ENCODE data around the gene RUBCN.

RUBCN gene

DNA sequence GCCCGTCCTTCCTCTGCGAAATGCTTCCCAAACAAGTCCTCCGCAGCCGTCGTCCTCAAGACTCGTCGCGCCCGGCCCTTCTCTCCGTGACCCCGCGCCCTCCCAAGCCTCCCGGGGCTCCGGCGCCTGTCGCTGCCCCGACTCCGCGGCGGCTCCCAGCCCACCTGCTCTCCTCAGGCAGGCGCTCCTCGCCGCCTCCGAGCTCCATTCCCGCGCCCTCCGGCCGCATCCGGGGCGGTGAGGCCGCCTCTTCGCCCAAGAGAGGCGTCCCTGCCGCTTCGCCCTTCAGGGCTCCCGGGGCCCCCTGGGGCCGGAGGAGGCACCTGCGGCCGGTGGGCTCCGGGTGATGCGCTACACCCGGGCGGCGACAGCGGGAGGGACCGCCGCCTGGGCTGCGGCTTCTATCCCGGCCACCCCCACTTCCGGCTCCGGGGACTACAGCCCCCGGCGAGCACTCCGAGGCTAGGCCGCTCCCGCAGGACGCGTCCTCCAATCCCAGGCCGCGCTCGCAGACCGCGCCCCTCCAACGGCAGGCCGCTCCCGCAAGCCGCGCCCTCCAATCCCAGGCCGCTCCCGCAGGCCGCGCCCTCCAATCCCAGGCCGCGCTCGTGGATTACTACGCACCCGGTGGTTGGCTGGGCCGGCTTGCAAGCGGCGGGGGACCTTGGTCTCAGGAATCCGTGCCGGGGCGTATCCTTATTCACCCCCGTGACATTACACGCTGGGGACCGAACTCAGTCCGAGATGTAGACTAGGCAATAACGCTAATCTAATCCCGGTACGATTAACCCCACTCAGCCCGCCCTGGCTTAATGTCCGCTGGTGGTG, at the start of gene RUBCN:
RUBCN (minus strand) TSS at position 414 of the 828 bp plus-strand sequence; CDS start at position 229, 185 bp downstream.
- H3K27ac ChIP-seq, result peak within 1 kb of the TSS; percentile 83
- no peak for TF ChIP-seq ZFX (IDR thresholded peaks at IDR 0.05; ENCODE audit: borderline replicate concordance)
- TF ChIP-seq, protein P1, sequence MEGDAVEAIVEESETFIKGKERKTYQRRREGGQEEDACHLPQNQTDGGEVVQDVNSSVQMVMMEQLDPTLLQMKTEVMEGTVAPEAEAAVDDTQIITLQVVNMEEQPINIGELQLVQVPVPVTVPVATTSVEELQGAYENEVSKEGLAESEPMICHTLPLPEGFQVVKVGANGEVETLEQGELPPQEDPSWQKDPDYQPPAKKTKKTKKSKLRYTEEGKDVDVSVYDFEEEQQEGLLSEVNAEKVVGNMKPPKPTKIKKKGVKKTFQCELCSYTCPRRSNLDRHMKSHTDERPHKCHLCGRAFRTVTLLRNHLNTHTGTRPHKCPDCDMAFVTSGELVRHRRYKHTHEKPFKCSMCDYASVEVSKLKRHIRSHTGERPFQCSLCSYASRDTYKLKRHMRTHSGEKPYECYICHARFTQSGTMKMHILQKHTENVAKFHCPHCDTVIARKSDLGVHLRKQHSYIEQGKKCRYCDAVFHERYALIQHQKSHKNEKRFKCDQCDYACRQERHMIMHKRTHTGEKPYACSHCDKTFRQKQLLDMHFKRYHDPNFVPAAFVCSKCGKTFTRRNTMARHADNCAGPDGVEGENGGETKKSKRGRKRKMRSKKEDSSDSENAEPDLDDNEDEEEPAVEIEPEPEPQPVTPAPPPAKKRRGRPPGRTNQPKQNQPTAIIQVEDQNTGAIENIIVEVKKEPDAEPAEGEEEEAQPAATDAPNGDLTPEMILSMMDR (IDR thresholded peaks at IDR 0.05), result no peak

DNA sequence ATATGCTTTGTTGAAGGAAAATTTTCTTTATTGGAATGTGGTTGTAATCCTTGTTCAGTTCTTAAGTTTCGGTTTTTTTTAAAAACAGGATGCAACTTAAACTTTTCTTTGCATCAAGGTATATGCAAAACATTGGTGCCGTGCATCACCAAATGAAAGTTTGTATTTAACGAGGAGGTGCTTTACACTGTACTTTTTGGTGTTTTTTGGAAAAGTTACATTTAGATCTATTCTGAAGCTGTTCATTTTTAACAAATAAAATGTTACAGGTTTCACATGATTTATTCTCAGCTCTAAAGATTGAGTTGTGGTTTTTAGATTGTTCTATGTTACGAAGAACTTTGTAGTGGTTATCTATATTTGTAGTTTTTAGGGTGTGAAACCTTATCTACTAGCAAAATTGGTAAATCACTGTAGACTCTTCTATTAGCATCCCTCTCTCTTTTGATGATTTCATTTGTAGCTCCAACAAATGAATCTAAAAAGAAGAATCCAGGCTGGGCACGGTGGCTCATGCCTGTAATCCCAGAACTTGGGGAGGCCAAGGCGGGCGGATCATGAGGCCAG, 47.4 kb upstream of the RUBCN start:
- H3K27ac ChIP-seq, result no peak overlapping the region
- no peak for TF ChIP-seq ZFX (IDR thresholded peaks at IDR 0.05; ENCODE audit: borderline replicate concordance)
- TF ChIP-seq, protein P1 (IDR thresholded peaks at IDR 0.05), result no peak

DNA sequence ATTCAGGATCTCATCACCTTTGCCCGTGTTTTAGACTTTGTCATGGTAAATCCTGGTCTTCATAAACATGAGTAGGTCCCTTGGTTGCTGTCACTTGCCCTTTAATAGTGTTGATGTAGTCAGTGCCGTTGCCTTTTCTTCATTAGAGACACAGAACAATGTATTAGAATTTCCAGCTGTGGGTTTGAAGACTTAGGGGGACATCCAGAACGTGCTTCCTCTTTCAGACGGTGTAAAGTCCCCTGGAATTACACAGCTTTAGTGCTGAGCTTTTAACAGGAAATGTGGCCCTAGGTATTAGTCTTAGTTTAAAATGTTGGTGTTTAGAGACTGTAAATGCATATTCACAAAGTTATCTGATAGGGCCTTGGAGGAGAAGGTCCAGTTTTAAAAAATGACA, 45.5 kb upstream of the RUBCN start:
- no peak overlapping the region for H3K27ac ChIP-seq
- TF ChIP-seq ZFX (IDR thresholded peaks at IDR 0.05; ENCODE audit: borderline replicate concordance), result no peak
- TF ChIP-seq, protein P1 (IDR thresholded peaks at IDR 0.05), result no peak

DNA sequence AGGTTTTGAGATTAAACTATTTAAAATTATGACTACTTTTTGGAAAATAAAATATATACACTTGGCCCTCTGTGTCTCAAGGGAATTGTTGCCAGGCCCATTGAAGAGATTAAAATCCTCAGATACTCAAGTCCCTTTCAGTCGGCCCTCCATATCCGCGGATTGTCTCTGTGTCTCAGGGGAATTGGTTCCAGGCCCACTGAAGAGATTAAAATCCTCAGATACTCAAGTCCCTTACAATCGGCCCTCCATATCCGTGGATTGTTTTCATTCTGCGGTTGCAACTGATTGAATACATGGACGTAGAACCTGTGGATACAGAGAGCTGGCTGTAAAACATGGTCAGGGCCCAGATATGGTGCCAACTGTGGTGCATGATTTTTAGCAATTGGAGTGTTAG, 38.6 kb upstream of the RUBCN start:
- no peak overlapping the region for H3K27ac ChIP-seq

DNA sequence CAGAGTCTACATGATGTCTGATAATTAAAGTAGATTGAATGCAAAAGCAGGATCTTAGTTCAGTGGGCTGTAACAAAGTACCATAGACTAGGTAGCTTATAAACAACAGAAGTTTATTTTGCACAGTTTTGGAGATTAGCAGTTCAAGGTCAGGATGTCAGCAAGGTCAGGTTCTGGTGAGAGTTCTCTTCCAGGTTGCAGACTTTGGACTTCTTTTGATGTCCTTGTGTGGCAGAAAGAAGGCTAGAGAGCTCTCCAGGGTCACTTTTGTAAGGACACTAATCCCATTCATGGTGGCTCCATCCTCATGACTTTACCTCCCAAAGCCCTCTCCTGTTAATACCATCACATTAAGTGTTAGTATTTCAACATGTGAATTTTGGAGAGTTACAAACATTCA, 25.1 kb upstream of the RUBCN start:
- no peak for TF ChIP-seq ZFX (IDR thresholded peaks at IDR 0.05; ENCODE audit: borderline replicate concordance)
- TF ChIP-seq, protein P1 (IDR thresholded peaks at IDR 0.05), result no peak
- no peak overlapping the region for H3K27ac ChIP-seq

More for the DNA sequence above, 38.6 kb upstream of the RUBCN start:
- TF ChIP-seq, protein P1 (IDR thresholded peaks at IDR 0.05), result no peak
- no peak for TF ChIP-seq ZFX (IDR thresholded peaks at IDR 0.05; ENCODE audit: borderline replicate concordance)

DNA sequence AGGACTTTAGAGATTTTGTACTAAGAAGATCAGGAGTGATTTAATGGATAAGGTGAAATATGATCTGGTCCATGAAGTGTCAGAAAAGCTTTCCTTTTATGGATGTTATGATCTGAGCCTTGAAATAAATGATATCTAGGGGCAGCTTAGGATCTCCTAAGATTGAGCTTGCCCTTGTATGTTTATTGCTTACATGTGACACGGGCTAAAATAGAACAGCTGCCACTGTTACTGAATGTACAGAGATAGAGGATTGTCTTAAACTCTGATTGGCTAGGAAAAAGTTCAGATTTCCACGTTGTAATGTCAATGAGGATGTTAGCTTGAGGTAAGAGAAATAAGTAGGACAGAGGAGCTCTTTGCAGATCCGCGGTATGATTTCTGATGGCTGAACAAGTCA, 21.8 kb upstream of the RUBCN start:
- TF ChIP-seq, protein P1 (IDR thresholded peaks at IDR 0.05), result no peak
- TF ChIP-seq ZFX (IDR thresholded peaks at IDR 0.05; ENCODE audit: borderline replicate concordance), result no peak
- H3K27ac ChIP-seq, result no peak overlapping the region

DNA sequence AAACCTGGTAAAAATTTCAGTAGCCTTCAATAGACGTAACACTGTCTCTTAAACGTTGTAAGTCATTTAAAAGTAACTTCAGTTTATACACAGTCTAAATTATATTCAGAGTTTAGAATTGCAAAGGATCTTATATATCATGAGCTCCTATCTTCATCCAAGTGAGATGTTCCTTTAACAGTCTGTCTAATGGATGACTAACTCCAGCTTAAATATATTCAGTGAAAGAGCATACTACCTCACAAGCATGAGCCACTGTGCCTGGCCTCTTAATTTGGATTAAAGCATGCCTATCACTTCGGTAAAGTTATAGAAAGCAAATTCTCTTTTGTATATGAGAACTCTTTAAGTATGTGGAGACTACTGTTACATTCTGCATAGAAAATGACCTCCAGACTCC, 20.0 kb upstream of the RUBCN start:
- no peak for TF ChIP-seq ZFX (IDR thresholded peaks at IDR 0.05; ENCODE audit: borderline replicate concordance)
- TF ChIP-seq, protein P1 (IDR thresholded peaks at IDR 0.05), result no peak
- H3K27ac ChIP-seq, result no peak overlapping the region
